Fibroblast of pulmonary artery (primary cell): ENCODE data around the gene TRIM38.

Experiments
- DNase-seq: peaks from one replicate; pipeline ENCODE4 v3.0.0-alpha.2; 2010; ENCODE audit warnings: low read depth
- H3K4me3 ChIP-seq: replicated peaks from 2 replicates; pipeline ENCODE4 v1.5.1; 2011; ENCODE audit warnings: low read depth, mild to moderate bottlenecking, control low read depth, low read length, moderate library complexity
- TF ChIP-seq, protein P1 (sequence below): IDR thresholded peaks from 2 replicates; pipeline ENCODE4 v1.5.1; 2011; ENCODE audit warnings: mild to moderate bottlenecking, control low read depth, low read length, inconsistent platforms; ENCODE audit errors: missing control alignments

Gene TRIM38, protein sequence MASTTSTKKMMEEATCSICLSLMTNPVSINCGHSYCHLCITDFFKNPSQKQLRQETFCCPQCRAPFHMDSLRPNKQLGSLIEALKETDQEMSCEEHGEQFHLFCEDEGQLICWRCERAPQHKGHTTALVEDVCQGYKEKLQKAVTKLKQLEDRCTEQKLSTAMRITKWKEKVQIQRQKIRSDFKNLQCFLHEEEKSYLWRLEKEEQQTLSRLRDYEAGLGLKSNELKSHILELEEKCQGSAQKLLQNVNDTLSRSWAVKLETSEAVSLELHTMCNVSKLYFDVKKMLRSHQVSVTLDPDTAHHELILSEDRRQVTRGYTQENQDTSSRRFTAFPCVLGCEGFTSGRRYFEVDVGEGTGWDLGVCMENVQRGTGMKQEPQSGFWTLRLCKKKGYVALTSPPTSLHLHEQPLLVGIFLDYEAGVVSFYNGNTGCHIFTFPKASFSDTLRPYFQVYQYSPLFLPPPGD

DNA sequence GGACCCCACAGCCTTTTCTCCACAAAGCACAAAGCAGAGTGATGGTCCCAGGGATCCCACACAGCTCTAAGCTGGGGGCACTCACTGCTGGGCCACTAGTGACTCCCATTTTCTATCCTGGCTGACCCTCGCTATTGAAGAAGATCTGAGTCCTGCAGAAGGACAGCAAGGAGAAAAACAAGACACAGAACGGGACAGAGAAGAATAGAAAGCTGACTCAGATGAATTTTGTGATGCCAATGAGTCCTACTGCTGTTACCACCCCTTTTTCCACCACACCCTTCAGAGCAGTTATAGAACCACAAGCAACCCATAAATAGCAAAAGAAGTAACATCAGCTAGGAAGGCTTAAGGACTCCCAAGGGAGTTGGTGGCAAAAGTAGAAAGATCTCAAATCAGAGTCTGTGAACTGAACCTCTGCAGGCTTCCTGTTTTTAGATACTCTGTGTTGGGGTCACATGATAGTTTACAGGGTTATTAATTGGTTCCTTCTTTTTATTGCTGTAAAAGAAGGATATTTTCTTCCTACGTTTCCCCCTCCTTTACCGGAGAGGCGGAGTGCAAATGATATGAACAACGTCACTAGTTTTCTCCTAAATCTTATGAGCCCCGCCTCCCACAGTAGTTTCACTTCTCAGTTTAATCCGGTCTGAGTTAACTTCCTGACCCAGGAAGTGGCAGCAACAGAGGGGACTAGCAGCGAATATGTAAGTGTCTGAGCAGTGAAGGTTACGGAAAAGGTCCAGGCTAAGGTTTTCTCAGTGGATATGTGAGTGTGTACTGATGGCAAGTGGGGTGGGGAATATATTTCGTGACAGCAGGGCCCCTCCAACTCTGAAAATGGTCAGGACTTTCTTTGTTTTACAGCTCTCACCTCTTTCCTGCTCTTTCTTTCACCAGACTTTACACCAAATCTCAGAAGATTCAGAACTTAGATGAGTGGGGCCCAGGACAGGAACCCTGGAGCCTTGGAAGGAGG is at the start of gene TRIM38:
Gene TRIM38, plus strand, starts transcription at position 654 of the 979 bp plus-strand sequence. CDS start 3,721 bp downstream, outside the sequence.
- TF ChIP-seq, protein P1, sequence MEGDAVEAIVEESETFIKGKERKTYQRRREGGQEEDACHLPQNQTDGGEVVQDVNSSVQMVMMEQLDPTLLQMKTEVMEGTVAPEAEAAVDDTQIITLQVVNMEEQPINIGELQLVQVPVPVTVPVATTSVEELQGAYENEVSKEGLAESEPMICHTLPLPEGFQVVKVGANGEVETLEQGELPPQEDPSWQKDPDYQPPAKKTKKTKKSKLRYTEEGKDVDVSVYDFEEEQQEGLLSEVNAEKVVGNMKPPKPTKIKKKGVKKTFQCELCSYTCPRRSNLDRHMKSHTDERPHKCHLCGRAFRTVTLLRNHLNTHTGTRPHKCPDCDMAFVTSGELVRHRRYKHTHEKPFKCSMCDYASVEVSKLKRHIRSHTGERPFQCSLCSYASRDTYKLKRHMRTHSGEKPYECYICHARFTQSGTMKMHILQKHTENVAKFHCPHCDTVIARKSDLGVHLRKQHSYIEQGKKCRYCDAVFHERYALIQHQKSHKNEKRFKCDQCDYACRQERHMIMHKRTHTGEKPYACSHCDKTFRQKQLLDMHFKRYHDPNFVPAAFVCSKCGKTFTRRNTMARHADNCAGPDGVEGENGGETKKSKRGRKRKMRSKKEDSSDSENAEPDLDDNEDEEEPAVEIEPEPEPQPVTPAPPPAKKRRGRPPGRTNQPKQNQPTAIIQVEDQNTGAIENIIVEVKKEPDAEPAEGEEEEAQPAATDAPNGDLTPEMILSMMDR = no peak
- H3K4me3 ChIP-seq = peak within 1 kb of the TSS; percentile 75
- peak; percentile 93 for DNase-seq

DNA sequence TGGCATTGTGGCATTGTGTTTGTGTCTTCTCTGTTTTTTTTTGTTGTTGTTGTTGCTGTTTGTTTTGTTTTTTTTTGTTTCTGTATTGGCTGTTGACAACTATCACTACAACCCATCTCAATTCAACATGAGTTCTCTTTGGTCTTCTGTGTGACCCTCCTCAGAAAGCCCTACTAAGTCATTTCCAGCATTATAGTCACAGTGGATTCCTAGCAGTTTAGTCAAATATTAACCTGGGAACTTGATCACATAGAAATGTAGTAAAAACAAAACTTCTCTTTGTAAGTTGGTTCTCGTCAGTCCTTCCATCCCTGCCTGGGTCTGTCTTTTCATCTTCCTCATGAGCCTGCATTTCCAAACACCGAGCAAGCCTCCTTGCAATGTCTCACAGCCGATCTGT is 48.9 kb upstream of the TRIM38 start:
- H3K4me3 ChIP-seq = no peak overlapping the region
- TF ChIP-seq, protein P1 = no peak
- no peak for DNase-seq

DNA sequence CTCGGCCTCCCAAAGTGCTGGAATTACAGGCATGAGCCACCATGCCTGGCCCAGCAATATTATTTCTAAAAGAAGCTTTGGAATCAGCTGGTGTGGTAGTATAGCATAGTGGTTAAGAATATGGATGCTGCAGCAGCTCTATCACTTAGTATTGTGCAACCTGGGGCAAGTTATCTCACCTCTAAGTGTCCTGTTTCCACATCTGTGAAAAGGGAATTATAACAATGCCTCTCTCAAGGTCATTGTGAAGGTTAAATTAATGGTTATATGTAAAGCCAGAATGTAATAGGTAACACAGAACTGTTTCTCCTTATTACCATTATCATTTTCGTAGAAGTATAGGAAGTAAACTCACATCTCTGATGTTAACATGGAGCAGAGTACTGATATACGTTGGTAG is 46.3 kb upstream of the TRIM38 start:
- H3K4me3 ChIP-seq = no peak overlapping the region
- TF ChIP-seq, protein P1 = no peak
- no peak for DNase-seq

DNA sequence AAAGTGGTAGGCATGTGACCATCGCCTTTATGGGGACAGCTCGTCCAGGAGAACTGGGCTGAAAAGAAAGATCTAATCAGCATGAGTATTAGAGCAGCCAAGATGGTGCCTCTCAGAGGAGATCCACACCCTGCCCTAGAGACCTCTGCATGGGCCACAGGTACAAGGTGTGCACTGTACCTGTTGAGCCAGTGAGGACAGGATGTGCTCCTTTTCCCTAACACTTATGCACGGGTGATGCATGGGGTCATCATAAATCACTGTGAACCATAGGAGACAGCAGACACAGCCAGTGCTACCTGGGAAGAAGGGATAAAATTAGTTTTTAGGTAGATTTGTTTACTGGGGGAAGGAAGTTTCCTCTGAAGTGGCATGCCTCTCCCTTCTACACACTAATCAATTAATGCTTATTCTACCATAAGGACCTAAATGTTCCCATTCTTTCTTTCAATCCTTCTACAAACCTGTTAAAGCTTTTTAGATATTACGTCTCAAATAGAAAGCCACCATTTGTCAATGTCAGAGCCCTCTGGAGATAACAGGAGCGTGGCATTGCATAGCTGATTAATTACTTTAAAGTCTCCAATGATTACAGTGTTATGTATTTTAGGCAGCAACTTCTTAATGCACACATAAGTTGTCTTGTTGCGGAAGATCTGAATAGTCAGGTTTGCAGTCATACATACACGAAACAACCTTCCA is 45.7 kb upstream of the TRIM38 start:
- no peak for DNase-seq
- H3K4me3 ChIP-seq = no peak overlapping the region
- TF ChIP-seq, protein P1 = no peak

DNA sequence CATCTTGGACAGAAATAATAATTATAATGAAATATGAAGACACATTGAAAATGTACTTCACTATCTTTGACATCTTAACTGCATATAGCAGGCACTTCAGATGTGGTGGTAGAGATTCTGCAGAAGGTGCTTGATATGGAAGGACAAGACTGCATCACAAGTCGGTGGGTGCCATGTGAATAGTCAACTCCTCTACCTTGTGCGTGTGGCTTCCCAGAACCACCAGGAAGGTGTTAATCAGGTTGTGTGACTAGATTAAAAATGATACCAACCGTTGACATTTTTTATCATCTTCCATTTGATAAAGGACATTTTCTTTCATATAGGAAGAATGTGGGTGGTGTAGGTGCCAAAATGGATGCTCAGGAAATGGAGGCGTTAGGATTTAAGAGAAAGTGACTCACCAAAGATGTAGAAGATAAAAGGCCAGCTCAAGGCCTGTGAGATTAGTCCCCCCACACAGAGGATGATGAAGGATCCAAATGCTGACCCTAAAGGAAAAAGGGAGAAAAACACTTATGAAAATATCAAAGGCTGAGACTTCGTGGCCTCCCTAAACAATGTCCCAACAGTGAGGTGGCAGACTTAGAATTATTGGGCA is 44.4 kb upstream of the TRIM38 start:
- H3K4me3 ChIP-seq = no peak overlapping the region
- TF ChIP-seq, protein P1 = no peak
- DNase-seq = no peak

DNA sequence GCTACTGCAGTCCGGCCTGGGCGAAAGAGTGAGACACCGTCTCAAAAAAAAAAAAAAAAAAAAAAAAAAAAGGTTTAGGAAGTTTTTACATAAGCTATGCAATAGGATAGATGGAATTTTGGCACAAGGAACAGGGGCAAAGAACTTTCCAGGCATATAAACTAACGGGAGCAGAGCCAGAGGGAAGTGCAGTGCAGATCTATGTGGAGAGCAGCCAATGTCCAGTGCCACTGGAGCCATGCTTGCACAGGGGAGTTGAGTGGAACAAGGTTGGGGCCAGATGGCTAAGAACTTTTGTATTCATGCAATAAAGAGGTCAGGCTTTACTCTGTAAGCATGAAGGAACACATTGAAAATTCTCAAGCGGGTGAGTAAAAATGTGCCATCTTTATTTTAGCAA is 42.9 kb upstream of the TRIM38 start:
- H3K4me3 ChIP-seq = no peak overlapping the region
- TF ChIP-seq, protein P1 = no peak

More for the DNA sequence above, 42.9 kb upstream of the TRIM38 start:
- DNase-seq = no peak
